Mesothelial cell of epicardium (in vitro differentiated cells): Measurements from ENCODE around the gene RAC3. TPM values are rescaled to one million over a fixed set of nuclear protein-coding genes. Genes with fewer than 3 reads are reported as not detected.

ENCODE experiments used
- DNase-seq, 2 experiments: peaks; one replicate each; pipeline ENCODE4 v3.0.0; 2021; ENCODE audit warnings: low spot score in 2 of 2; ENCODE audit not compliant: unreplicated experiment in 2 of 2
- H3K27ac Mint-ChIP-seq: 2 replicates; pipeline ENCODE4 v1.8.0; 2021; ENCODE audit warnings: mixed read lengths
- H3K27me3 Mint-ChIP-seq: 2 replicates; pipeline ENCODE4 v1.8.0; 2021; ENCODE audit warnings: low read depth, mixed read lengths
- H3K36me3 Mint-ChIP-seq: 2 replicates; pipeline ENCODE4 v1.8.0; 2021; ENCODE audit warnings: mixed read lengths
- H3K4me1 Mint-ChIP-seq: 2 replicates; pipeline ENCODE4 v1.8.0; 2021; ENCODE audit warnings: mixed read lengths
- H3K4me3 Mint-ChIP-seq: 2 replicates; pipeline ENCODE4 v1.8.0; 2021; ENCODE audit warnings: mild to moderate bottlenecking, moderate library complexity, mixed read lengths
- H3K9me3 Mint-ChIP-seq: 2 replicates; pipeline ENCODE4 v1.8.0; 2021; ENCODE audit warnings: mixed read lengths
- total RNA-seq: library from RNA; stranded (reverse); gene quantifications from 3 replicates; pipeline ENCODE4 v1.2.1, GENCODE V29; 2021
- TF ChIP-seq, protein P1 (sequence below): fragments of 200-600 bp; sonication (generic); IDR thresholded peaks from one replicate; pipeline ENCODE4 v1.5.0; 2021; ENCODE audit warnings: antibody characterized with exemption; ENCODE audit not compliant: unreplicated experiment

Gene RAC3
- total RNA-seq, 1 donor from 2014 or later: 34.6 TPM

DNA sequence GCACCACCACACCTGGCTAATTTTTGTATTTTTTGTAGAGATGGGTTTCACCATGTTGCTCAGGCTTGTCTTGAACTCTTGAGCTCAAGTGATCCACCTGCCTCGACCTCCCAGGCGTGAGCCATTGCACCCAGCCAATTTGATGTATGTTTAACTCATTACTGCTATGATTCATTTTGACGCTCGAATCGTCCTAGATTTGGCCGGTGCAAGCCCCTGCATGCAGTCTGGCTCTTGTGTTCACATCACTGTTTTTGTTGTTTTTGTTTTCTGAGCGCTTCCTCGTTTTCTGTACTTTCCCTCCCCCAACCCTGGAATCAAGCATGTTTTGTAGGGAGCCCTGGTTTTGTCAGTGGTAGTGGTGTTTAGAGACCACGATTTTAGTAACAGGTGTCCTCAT, 42.0 kb downstream of the RAC3 start:
- H3K4me3 Mint-ChIP-seq: no peak overlapping the region
- H3K4me1 Mint-ChIP-seq: no peaks in the 10 kb centered on the region
- H3K27ac Mint-ChIP-seq: no peak overlapping the region
- no peak for DNase-seq
- peaks cover 4% of the 10 kb centered on the region for H3K9me3 Mint-ChIP-seq
- peaks cover 19% of the 10 kb centered on the region for H3K27me3 Mint-ChIP-seq
- peaks cover 3% of the 10 kb centered on the region for H3K36me3 Mint-ChIP-seq
- TF ChIP-seq, protein P1, sequence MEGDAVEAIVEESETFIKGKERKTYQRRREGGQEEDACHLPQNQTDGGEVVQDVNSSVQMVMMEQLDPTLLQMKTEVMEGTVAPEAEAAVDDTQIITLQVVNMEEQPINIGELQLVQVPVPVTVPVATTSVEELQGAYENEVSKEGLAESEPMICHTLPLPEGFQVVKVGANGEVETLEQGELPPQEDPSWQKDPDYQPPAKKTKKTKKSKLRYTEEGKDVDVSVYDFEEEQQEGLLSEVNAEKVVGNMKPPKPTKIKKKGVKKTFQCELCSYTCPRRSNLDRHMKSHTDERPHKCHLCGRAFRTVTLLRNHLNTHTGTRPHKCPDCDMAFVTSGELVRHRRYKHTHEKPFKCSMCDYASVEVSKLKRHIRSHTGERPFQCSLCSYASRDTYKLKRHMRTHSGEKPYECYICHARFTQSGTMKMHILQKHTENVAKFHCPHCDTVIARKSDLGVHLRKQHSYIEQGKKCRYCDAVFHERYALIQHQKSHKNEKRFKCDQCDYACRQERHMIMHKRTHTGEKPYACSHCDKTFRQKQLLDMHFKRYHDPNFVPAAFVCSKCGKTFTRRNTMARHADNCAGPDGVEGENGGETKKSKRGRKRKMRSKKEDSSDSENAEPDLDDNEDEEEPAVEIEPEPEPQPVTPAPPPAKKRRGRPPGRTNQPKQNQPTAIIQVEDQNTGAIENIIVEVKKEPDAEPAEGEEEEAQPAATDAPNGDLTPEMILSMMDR: no peak

- H3K27me3 Mint-ChIP-seq: peaks cover 16% of the 10 kb centered on the region
These were observed 44.7 kb downstream of the RAC3 start for GRCh38 chr17:82076018-82076784.

GRCh38 chr17:82076785-82077591, 45.5 kb downstream of the RAC3 start:
- TF ChIP-seq, protein P1: peak; percentile 4
- peaks cover 16% of the 10 kb centered on the region for H3K27me3 Mint-ChIP-seq
- peaks cover 3% of the 10 kb centered on the region for H3K36me3 Mint-ChIP-seq
- H3K4me3 Mint-ChIP-seq: no peak overlapping the region
- no peaks in the 10 kb centered on the region for H3K4me1 Mint-ChIP-seq
- H3K27ac Mint-ChIP-seq: peak overlapping the region; percentile 34
- no peak for DNase-seq
- peaks cover 4% of the 10 kb centered on the region for H3K9me3 Mint-ChIP-seq

More at GRCh38 chr17:82076018-82076784, 44.7 kb downstream of the RAC3 start:
- Mint-ChIP-seq H3K4me1 (no peaks in the 10 kb centered on the region), H3K36me3 (peaks cover 3% of the 10 kb centered on the region), H3K27ac (no peak overlapping the region), H3K4me3 (no peak overlapping the region), H3K9me3 (peaks cover 4% of the 10 kb centered on the region)
- TF ChIP-seq, protein P1: no peak
- no peak for DNase-seq

DNA sequence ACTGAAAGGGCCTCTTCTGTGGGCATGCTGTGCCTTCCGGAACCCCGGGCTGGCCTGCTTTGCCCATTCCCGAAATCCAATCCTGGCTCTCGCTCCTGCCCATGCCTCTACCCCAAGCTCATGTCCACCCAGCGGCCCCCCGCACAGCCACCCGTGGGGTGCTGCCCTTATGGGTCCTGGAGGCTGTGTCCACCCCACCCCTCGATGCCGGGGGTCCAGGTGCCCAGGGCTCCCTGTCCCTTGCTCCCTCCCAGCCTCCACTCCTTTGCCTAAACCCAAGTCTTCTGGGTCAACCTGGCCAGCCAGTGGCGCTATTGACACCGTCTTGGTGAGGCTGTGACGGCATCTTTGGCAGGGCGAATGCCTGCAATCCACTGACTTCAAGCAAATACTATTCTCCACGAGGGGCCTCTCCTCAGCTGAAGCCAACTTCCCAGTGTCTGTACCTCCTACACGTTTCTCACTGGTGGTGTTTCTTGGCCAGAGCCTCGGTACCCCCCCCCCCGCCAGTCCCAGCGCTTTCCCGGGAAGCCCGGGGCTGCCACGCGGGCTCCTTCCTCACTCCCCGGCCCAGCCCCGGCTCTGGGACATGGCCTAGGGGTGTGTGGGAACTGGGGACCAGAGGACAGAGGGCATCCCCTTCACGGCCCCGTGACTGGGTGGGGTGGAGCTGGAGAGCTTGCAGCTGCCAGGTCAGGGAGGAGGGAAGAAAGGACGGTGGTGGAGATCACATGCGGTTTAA, 46.3 kb downstream of the RAC3 start:
- TF ChIP-seq, protein P1: no peak
- Mint-ChIP-seq H3K4me1 (no peaks in the 10 kb centered on the region), H3K27ac (no peak overlapping the region), H3K27me3 (peaks cover 13% of the 10 kb centered on the region), H3K9me3 (peaks cover 4% of the 10 kb centered on the region), H3K4me3 (no peak overlapping the region), H3K36me3 (peaks cover 3% of the 10 kb centered on the region)
- no peak for DNase-seq

DNA sequence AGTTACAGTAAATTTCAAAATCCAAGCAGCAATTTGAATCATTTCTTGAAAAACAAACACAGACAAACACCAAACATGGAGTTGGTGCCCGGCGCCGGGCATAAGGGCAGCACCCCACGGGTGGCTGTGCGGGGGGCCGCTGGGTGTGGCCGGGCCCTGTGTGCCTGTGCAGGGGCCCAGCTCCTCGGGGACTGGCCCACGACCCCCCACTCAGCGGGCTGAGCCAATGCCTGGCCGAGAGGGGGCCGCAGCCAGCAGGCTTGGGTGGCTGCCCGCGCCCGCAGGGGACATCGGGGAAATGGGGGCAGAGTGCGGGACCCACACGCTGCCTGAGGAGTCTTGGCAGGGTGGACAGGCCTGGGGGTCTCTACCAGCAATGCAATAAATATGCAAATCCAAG, 47.0 kb downstream of the RAC3 start:
- Mint-ChIP-seq H3K27me3 (peaks cover 10% of the 10 kb centered on the region), H3K4me1 (no peaks in the 10 kb centered on the region), H3K27ac (no peak overlapping the region), H3K4me3 (no peak overlapping the region), H3K9me3 (peaks cover 3% of the 10 kb centered on the region), H3K36me3 (peaks cover 3% of the 10 kb centered on the region)
- DNase-seq: no peak
- TF ChIP-seq, protein P1: no peak
